ENCODE measurements around the gene NOC2L. TPM values are rescaled to one million over a fixed set of nuclear protein-coding genes. Genes with fewer than 3 reads are reported as not detected.

Gene NOC2L
- total RNA-seq, 1 donor from 2014 or later: 35.9 TPM

GRCh38 chr1:974687-975328 lies 15.8 kb upstream of the NOC2L start:
- no peak for DNase-seq

GRCh38 chr1:974293-974640 lies 15.2 kb upstream of the NOC2L start:
- no peak for DNase-seq

- no peak for DNase-seq
Observed at GRCh38 chr1:973459-974292, 14.6 kb upstream of the NOC2L start.

GRCh38 chr1:972726-973458 lies 13.8 kb upstream of the NOC2L start:
- DNase-seq: no peak

- no peak for DNase-seq
Observed at GRCh38 chr1:971751-972506, 12.9 kb upstream of the NOC2L start.

GRCh38 chr1:970973-971730 lies 12.1 kb upstream of the NOC2L start:
- DNase-seq: no peak

- no peak for DNase-seq
Observed at GRCh38 chr1:970242-970972, 11.4 kb upstream of the NOC2L start.

- DNase-seq: no peak
Observed at GRCh38 chr1:969260-969855, 10.3 kb upstream of the NOC2L start.

- no peak for DNase-seq
Observed at GRCh38 chr1:967466-968343, 8.6 kb upstream of the NOC2L start.

GRCh38 chr1:966704-967300 lies 7.7 kb upstream of the NOC2L start:
- no peak for DNase-seq

GRCh38 chr1:966135-966703 lies 7.2 kb upstream of the NOC2L start, which contains the start of gene PLEKHN1:
TSS of gene PLEKHN1 (plus strand) at chr1:966482. CDS start at chr1:966532, 50 bp downstream.
- no peak for DNase-seq

GRCh38 chr1:965526-966134 lies 6.6 kb upstream of the NOC2L start:
- no peak for DNase-seq

GRCh38 chr1:964691-965525 lies 5.9 kb upstream of the NOC2L start:
- DNase-seq: no peak

GRCh38 chr1:963746-964525 lies 4.9 kb upstream of the NOC2L start:
- DNase-seq: no peak

- DNase-seq: no peak
Observed at GRCh38 chr1:963301-963651, 4.2 kb upstream of the NOC2L start.

All from skin of body (tissue), 2 donors.